ENCODE measurements around the gene KIAA1671. TPM values are rescaled to one million over a fixed set of nuclear protein-coding genes. Genes with fewer than 3 reads are reported as not detected.

Gene KIAA1671
- total RNA-seq, 2 experiments from 2014 or later, result 25.4 to 27.0 TPM

GRCh38 chr22:25090225-25090890 is 137.8 kb downstream of the KIAA1671 start:
- H3K36me3 Mint-ChIP-seq (ENCODE audit: low read depth), result peaks cover 6% of the 10 kb centered on the region
- DNase-seq, result no peak
- no peak overlapping the region for H3K4me3 Mint-ChIP-seq
- H3K27ac Mint-ChIP-seq, result no peak overlapping the region
- ChIA-PET CTCF (interaction anchor here (0.8 kb wide), 1 partner anchor 9 kb away, joined by 3 read pairs; no protein-coding TSS in a partner anchor), POLR2A (no interaction called here)
- no peaks in the 10 kb centered on the region for H3K9me3 Mint-ChIP-seq
- peaks cover 41% of the 10 kb centered on the region for H3K4me1 Mint-ChIP-seq
- no peaks in the 10 kb centered on the region for H3K27me3 Mint-ChIP-seq

DNA sequence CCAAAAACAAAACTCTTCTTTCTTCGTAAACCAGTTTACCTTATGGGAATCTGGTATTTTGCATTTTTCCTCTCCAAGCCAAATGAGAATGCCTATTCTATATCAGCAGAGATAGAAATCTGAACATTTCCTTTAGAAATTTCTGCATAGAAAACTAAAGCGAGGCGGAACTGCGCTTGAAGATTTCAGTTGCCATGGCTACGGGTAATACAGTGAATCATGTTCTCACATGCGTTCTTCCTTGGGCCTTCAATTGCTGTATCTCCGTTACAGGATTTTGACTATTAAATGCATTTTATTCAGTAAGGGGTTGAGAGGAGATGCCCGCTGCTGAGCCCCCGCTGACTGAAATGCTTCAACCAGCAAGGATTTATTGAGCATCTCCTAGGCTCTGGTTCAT is 138.9 kb downstream of the KIAA1671 start:
- H3K9me3 Mint-ChIP-seq, result no peaks in the 10 kb centered on the region
- no peak overlapping the region for H3K4me3 Mint-ChIP-seq
- POLR2A ChIA-PET, result no interaction called here
- H3K27ac Mint-ChIP-seq, result no peak overlapping the region
- H3K4me1 Mint-ChIP-seq, result peaks cover 30% of the 10 kb centered on the region
- CTCF ChIA-PET, result no interaction called here
- H3K27me3 Mint-ChIP-seq, result no peaks in the 10 kb centered on the region
- H3K36me3 Mint-ChIP-seq (ENCODE audit: low read depth), result peaks cover 4% of the 10 kb centered on the region
- DNase-seq, result peak; percentile 27

DNA sequence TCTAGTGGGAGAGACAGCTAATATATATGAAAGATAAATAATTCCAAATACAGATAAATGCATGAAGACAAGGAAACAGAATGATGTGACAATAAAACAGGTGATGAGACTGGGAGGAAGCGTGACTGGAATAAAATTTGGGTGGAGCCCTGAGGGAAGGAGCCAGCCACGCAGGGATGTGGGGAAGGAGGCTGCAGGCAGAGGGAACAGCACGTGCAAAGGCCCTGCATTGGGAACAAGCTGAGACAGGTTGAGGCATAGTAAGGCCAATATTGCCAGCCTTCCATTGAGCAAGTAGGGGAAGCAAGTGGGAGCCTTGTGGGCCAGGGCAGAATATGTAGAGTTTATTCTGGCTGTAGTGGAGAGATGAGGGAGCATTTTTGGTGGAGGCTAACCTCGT is 139.6 kb downstream of the KIAA1671 start:
- Mint-ChIP-seq H3K27me3 (no peaks in the 10 kb centered on the region), H3K27ac (no peak overlapping the region), H3K9me3 (no peaks in the 10 kb centered on the region), H3K4me3 (no peak overlapping the region), H3K4me1 (peaks cover 24% of the 10 kb centered on the region), H3K36me3 (ENCODE audit: low read depth) (peaks cover 6% of the 10 kb centered on the region)
- DNase-seq, result no peak
- CTCF ChIA-PET, result interaction anchor here (1.2 kb wide), 1 partner anchor 11 kb away, joined by 4 read pairs; no protein-coding TSS in a partner anchor
- POLR2A ChIA-PET, result no interaction called here

DNA sequence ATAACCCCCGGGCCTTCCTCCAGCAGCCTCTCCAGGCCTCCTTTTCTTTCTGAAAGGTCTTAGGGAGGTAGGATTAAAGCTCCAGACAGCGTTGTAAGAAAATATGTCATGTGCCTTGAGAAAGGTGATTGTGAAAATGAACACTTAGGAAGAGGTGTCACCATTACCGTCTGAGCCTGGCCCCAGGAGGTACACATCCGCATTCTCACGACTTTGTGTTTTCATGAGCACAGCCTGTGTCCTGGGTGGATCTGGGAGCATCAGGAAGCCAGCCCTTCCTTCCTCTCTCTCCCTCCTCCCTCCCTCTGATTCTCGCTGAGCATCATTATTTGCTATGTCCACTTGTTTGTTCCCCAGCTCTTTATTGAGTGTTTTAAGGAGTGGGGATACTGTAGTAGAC is 142.1 kb downstream of the KIAA1671 start:
- DNase-seq, result no peak
- Mint-ChIP-seq H3K27me3 (no peaks in the 10 kb centered on the region), H3K4me3 (no peak overlapping the region), H3K9me3 (no peaks in the 10 kb centered on the region), H3K27ac (no peak overlapping the region), H3K36me3 (ENCODE audit: low read depth) (peaks cover 3% of the 10 kb centered on the region), H3K4me1 (peaks cover 18% of the 10 kb centered on the region)
- ChIA-PET CTCF (interaction anchor here (1.4 kb wide), 1 partner anchor 14 kb away, joined by 3 read pairs; no protein-coding TSS in a partner anchor), POLR2A (no interaction called here)

GRCh38 chr22:25095869-25096268 is 143.4 kb downstream of the KIAA1671 start:
- peaks cover 3% of the 10 kb centered on the region for H3K36me3 Mint-ChIP-seq (ENCODE audit: low read depth)
- H3K27ac Mint-ChIP-seq, result no peak overlapping the region
- no peaks in the 10 kb centered on the region for H3K27me3 Mint-ChIP-seq
- POLR2A ChIA-PET, result no interaction called here
- peaks cover 11% of the 10 kb centered on the region for H3K4me1 Mint-ChIP-seq
- CTCF ChIA-PET, result interaction anchor here (0.9 kb wide), 1 partner anchor 10 kb away, joined by 3 read pairs; no protein-coding TSS in a partner anchor
- no peak overlapping the region for H3K4me3 Mint-ChIP-seq
- no peak for DNase-seq
- no peaks in the 10 kb centered on the region for H3K9me3 Mint-ChIP-seq

DNA sequence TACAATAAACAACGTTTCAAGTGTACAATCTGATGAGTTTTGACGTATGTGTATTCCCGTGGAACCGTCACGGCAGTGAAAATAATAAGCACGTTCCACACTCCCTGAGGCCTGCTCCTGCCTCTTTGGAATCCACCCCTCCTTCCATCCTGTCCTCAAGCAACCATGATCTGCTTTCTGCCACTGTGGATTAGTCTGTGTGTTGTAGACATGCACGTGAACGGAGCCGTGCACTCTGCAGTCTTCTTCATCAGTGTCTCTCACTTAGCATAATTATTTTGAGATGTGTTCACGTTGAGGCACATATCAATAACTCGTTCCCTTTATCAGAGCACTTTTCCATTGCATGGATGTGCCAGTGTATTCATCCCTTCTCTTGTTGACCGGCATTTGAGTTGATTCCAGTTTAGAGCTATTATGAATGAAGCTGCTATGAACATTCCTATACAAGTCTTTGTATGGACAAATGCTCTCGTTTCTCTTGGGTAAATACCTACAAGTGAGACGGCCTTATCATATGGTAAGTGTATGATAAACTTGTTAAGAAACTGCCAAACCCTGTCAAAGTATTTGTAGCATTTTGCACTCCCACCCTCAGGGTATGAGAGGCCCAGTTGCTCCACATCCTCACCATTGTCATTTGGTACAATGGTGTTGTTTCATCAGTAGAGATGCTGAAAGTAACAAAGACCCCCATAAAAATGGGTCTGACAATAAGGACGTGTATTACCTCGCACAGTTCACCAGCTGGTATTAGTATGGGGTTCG is 144.3 kb downstream of the KIAA1671 start:
- Mint-ChIP-seq H3K27me3 (no peaks in the 10 kb centered on the region), H3K4me3 (no peak overlapping the region), H3K9me3 (no peaks in the 10 kb centered on the region), H3K27ac (no peak overlapping the region), H3K4me1 (peaks cover 4% of the 10 kb centered on the region), H3K36me3 (ENCODE audit: low read depth) (peaks cover 3% of the 10 kb centered on the region)
- ChIA-PET CTCF (interaction anchor here (0.9 kb wide), 1 partner anchor 9 kb away, joined by 3 read pairs; no protein-coding TSS in a partner anchor), POLR2A (no interaction called here)
- no peak for DNase-seq

- no peak for DNase-seq
- H3K36me3 Mint-ChIP-seq (ENCODE audit: low read depth), result peaks cover 3% of the 10 kb centered on the region
- ChIA-PET POLR2A (no interaction called here), CTCF (interaction anchor here (0.5 to 0.6 kb wide), 2 partner anchors 51 to 53 kb away, joined by 3 to 4 read pairs; no protein-coding TSS in a partner anchor)
- no peaks in the 10 kb centered on the region for H3K27me3 Mint-ChIP-seq
- no peak overlapping the region for H3K4me3 Mint-ChIP-seq
- H3K4me1 Mint-ChIP-seq, result no peaks in the 10 kb centered on the region
- H3K9me3 Mint-ChIP-seq, result no peaks in the 10 kb centered on the region
- peak overlapping the region; percentile 36 for H3K27ac Mint-ChIP-seq
Observed at GRCh38 chr22:25098445-25099081, 146.0 kb downstream of the KIAA1671 start.

DNA sequence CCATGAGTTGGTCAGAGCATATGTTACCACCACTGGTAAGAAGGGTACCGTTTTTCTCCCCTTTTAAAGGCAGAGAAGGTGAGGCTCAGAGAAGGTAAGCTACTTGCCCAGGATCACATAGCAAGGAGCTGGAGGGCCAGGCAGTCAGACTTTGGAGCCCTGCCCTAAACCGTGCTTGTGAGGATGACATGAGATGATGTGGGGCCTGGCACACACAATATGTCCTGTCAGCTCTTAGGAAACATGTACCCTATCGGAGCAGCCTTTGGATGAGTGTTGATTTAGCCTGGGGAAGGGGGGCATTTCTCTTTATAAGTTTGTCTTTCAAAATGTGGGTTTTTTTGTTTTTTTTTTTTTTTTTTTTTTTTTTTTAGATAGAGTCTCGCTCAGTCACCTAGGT is 146.7 kb downstream of the KIAA1671 start:
- H3K4me1 Mint-ChIP-seq, result no peaks in the 10 kb centered on the region
- POLR2A ChIA-PET, result no interaction called here
- peaks cover 3% of the 10 kb centered on the region for H3K36me3 Mint-ChIP-seq (ENCODE audit: low read depth)
- no peak overlapping the region for H3K4me3 Mint-ChIP-seq
- CTCF ChIA-PET, result interaction anchor here (0.6 kb wide), 2 partner anchors 50 to 851 kb away, joined by 3 to 4 read pairs; no protein-coding TSS in a partner anchor
- no peak for DNase-seq
- H3K9me3 Mint-ChIP-seq, result no peaks in the 10 kb centered on the region
- no peaks in the 10 kb centered on the region for H3K27me3 Mint-ChIP-seq
- no peak overlapping the region for H3K27ac Mint-ChIP-seq

DNA sequence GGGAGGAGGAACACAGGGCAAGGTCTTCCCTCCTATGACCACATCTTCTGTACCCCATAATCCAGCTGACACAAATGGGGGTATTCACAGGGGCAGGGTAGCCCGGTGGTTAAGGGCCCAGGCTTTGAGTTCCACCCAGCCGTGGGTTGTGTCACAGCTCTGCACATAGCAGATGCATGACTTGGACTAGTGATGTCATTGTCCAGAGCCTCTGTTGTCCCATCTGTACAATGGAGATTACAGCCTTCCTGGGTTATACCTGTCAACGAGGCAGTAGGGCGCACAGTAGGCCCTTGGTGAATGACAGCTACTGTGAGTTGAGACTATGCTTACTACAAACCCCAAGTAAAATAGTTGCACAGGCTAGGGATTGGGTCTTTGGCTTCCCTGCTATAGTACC is 147.9 kb downstream of the KIAA1671 start:
- ChIA-PET POLR2A (no interaction called here), CTCF (no interaction called here)
- Mint-ChIP-seq H3K36me3 (ENCODE audit: low read depth) (peaks cover 3% of the 10 kb centered on the region), H3K9me3 (no peaks in the 10 kb centered on the region), H3K27me3 (no peaks in the 10 kb centered on the region), H3K4me1 (no peaks in the 10 kb centered on the region), H3K27ac (no peak overlapping the region), H3K4me3 (no peak overlapping the region)
- DNase-seq, result no peak

DNA sequence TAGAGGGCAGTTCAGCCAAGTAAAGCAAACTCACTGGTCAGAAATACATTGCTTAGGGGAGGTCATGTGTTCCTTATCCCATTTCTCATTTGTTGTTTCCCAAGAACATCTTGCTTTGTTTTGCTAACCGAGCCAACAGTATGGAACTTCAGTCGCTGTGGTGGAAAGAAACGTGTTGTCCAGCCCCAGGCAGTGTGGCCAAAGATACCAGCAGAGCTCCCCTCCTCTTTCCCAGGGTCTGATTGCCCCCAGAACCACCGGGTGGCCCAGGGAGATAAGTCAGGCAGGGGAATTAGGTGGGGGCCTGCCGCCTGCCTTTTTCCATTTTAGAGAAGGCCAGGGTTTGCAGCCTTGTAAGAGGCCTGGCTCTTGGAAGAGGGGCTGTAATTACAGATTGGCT is 148.4 kb downstream of the KIAA1671 start:
- ChIA-PET CTCF (no interaction called here), POLR2A (no interaction called here)
- DNase-seq, result no peak
- Mint-ChIP-seq H3K27me3 (no peaks in the 10 kb centered on the region), H3K27ac (no peak overlapping the region), H3K36me3 (ENCODE audit: low read depth) (peaks cover 3% of the 10 kb centered on the region), H3K9me3 (no peaks in the 10 kb centered on the region), H3K4me1 (no peaks in the 10 kb centered on the region), H3K4me3 (no peak overlapping the region)

- no peak overlapping the region for H3K27ac Mint-ChIP-seq
- H3K4me3 Mint-ChIP-seq, result no peak overlapping the region
- no peak for DNase-seq
- no peaks in the 10 kb centered on the region for H3K27me3 Mint-ChIP-seq
- ChIA-PET CTCF (no interaction called here), POLR2A (no interaction called here)
- H3K4me1 Mint-ChIP-seq, result peaks cover 2% of the 10 kb centered on the region
- no peaks in the 10 kb centered on the region for H3K9me3 Mint-ChIP-seq
- H3K36me3 Mint-ChIP-seq (ENCODE audit: low read depth), result peaks cover 3% of the 10 kb centered on the region
Observed at GRCh38 chr22:25101501-25101900, 149.0 kb downstream of the KIAA1671 start.

DNA sequence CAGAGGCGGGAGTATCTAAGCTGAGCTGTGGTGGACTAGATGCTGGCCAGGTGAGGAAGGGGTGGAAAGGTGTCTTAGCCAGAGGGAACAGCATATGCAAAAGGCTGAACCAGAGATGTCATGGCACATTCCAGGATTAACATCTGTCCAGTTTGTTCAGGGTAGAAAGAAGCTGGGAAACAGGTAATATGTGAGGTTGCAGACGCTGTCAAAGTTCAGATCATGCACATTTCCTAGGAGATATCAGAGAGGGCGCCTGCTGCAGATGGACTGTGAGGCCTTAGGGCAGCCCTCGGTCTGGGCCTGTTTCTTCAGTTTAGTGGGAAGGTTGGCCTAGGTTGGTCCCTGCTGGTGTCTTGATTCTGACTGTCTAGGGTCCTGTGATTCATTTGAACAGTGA is 149.5 kb downstream of the KIAA1671 start:
- Mint-ChIP-seq H3K4me3 (no peak overlapping the region), H3K27ac (no peak overlapping the region), H3K27me3 (no peaks in the 10 kb centered on the region), H3K4me1 (peaks cover 2% of the 10 kb centered on the region), H3K36me3 (ENCODE audit: low read depth) (no peaks in the 10 kb centered on the region), H3K9me3 (no peaks in the 10 kb centered on the region)
- ChIA-PET CTCF (no interaction called here), POLR2A (no interaction called here)
- no peak for DNase-seq

GRCh38 chr22:25102722-25103121 is 150.2 kb downstream of the KIAA1671 start:
- H3K4me1 Mint-ChIP-seq, result peaks cover 2% of the 10 kb centered on the region

More at GRCh38 chr22:25102722-25103121, 150.2 kb downstream of the KIAA1671 start:
- Mint-ChIP-seq H3K36me3 (ENCODE audit: low read depth) (peaks cover under 1% of the 10 kb centered on the region), H3K27me3 (no peaks in the 10 kb centered on the region), H3K4me3 (no peak overlapping the region), H3K27ac (no peak overlapping the region), H3K9me3 (no peaks in the 10 kb centered on the region)
- CTCF ChIA-PET, result interaction anchor here (0.7 kb wide), 1 partner anchor 34 kb away, joined by 3 read pairs; no protein-coding TSS in a partner anchor
- POLR2A ChIA-PET, result no interaction called here
- no peak for DNase-seq

All from activated CD4-positive, alpha-beta T cell treated with anti-CD3 and anti-CD28 coated beads, Interleukin-2, amount 10 ng/mL, durations not matched to agents 7 days and 5 days (primary cell).